ENCODE measurements around the gene BBS2. TPM values are rescaled to one million over a fixed set of nuclear protein-coding genes. Genes with fewer than 3 reads are reported as not detected.

BBS2 gene
- total RNA-seq, 2 experiments from 2014 or later: 16.1 to 17.6 TPM

DNA sequence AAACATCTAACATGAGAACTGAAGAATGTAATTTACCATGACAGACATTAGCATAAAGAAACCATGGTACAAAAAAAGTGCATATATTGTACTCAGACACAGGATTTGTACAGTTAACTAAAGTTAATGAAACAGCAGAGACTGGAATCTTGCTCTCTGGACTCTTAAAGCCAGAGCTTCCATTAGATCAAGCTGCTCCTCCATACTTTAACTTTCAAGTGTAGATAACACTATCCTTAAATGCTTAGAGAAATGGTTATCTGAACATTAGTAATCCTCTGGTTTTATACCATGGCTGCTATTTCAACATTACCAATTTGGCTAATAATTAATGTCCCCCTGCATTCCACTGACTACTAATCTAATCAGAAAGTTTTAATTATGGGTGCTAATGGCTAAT is 71.8 kb downstream of the BBS2 start:
- Mint-ChIP-seq H3K4me1 (ENCODE audit: low read depth) (peaks cover 40% of the 10 kb centered on the region), H3K27me3 (no peaks in the 10 kb centered on the region), H3K4me3 (peak overlapping the region; percentile 37), H3K9me3 (no peaks in the 10 kb centered on the region), H3K27ac (peak overlapping the region; percentile 85), H3K36me3 (ENCODE audit: low read depth) (peaks cover 44% of the 10 kb centered on the region)
- intact Hi-C loops (cut with micrococcal nuclease): no loop called here
- ChIA-PET POLR2A (interaction anchor here (1.2 kb wide), 1 partner anchor 498 kb away, joined by 3 read pairs; no protein-coding TSS in a partner anchor), CTCF (interaction anchor here (0.9 kb wide), 1 partner anchor 47 kb away, joined by 3 read pairs; no protein-coding TSS in a partner anchor)
- TF ChIP-seq, protein P1, sequence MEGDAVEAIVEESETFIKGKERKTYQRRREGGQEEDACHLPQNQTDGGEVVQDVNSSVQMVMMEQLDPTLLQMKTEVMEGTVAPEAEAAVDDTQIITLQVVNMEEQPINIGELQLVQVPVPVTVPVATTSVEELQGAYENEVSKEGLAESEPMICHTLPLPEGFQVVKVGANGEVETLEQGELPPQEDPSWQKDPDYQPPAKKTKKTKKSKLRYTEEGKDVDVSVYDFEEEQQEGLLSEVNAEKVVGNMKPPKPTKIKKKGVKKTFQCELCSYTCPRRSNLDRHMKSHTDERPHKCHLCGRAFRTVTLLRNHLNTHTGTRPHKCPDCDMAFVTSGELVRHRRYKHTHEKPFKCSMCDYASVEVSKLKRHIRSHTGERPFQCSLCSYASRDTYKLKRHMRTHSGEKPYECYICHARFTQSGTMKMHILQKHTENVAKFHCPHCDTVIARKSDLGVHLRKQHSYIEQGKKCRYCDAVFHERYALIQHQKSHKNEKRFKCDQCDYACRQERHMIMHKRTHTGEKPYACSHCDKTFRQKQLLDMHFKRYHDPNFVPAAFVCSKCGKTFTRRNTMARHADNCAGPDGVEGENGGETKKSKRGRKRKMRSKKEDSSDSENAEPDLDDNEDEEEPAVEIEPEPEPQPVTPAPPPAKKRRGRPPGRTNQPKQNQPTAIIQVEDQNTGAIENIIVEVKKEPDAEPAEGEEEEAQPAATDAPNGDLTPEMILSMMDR (IDR thresholded peaks at IDR 0.05): no peak
- DNase-seq: no peak
- ATAC-seq: no peak

DNA sequence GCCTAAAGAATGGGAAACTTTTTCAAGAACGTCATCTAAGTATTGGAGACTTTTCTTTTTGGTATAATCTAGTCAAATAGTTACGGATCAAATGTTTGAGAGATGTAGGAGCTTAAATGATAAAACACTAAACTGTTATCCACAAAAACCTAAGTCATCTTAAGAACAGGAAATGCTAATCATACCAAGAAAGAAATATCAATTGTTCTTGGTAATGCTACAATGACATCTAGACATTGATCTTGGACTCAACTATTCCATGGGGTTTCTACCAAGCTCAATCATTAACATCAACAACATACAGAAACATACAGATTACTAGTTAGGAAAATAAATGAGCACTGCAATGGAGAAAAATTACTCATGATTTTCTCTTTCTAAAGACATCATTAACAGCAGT is 72.5 kb downstream of the BBS2 start:
- ChIA-PET CTCF (interaction anchor here (0.9 kb wide), 1 partner anchor 46 kb away, joined by 3 read pairs; no protein-coding TSS in a partner anchor), POLR2A (interaction anchor here (1.2 kb wide), 1 partner anchor 498 kb away, joined by 3 read pairs; no protein-coding TSS in a partner anchor)
- H3K27ac Mint-ChIP-seq: peak overlapping the region; percentile 85
- intact Hi-C loops (cut with micrococcal nuclease): no loop called here
- no peaks in the 10 kb centered on the region for H3K9me3 Mint-ChIP-seq
- TF ChIP-seq, protein P1 (IDR thresholded peaks at IDR 0.05): no peak
- H3K4me3 Mint-ChIP-seq: no peak overlapping the region
- no peak for DNase-seq
- H3K4me1 Mint-ChIP-seq (ENCODE audit: low read depth): peaks cover 33% of the 10 kb centered on the region
- no peak for ATAC-seq
- peaks cover 44% of the 10 kb centered on the region for H3K36me3 Mint-ChIP-seq (ENCODE audit: low read depth)
- no peaks in the 10 kb centered on the region for H3K27me3 Mint-ChIP-seq

DNA sequence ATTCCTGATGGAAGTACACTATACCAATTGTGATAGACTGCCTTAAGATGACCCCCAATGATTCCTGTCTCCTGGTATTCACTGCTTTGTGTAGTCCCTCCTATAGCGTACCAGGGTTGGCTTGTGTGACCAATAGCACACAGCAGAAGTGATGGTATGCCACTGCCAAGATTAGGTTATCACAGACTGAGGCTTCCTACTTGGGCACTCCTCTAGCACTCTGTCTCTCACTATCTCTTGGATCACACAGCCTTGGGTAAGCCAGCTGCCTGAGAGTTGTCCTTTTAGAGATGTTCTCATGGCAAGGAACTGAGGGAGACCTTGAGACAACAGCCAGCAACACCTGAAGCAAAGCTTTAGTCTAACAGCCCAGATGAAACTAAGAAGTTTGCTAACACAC is 81.8 kb downstream of the BBS2 start:
- H3K36me3 Mint-ChIP-seq (ENCODE audit: low read depth): peaks cover 46% of the 10 kb centered on the region
- ChIA-PET CTCF (no interaction called here), POLR2A (interaction anchor here (1.0 to 1.3 kb wide), 3 partner anchors 11 to 59 kb away, joined by 3 to 5 read pairs (median 4); partner anchors contain the start of genes NUDT21 and OGFOD1)
- ATAC-seq: no peak
- no peaks in the 10 kb centered on the region for H3K27me3 Mint-ChIP-seq
- peaks cover 2% of the 10 kb centered on the region for H3K4me1 Mint-ChIP-seq (ENCODE audit: low read depth)
- TF ChIP-seq, protein P1 (IDR thresholded peaks at IDR 0.05): no peak
- H3K9me3 Mint-ChIP-seq: no peaks in the 10 kb centered on the region
- DNase-seq: no peak
- no peak overlapping the region for H3K27ac Mint-ChIP-seq
- intact Hi-C loops (cut with micrococcal nuclease): no loop called here
- no peak overlapping the region for H3K4me3 Mint-ChIP-seq

DNA sequence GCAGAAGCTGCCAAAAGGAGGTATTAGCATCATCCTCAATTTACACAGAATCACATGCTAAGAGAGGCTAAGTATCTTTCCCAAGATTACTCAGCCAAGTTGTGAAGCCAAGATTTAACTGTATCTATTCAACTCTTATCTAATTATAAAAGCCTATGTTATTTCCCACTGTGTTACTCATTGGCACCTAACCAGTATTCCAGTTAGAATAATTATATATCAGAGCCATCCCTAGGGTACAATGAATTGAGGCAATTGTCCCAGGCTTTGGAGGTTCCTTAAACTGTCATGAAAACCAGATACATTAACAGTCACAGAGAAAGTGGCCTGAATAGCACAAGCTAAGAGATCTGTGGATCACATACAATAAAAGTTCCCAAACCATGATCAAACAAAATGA is 83.6 kb downstream of the BBS2 start:
- ChIA-PET POLR2A (no interaction called here), CTCF (no interaction called here)
- Mint-ChIP-seq H3K36me3 (ENCODE audit: low read depth) (peaks cover 41% of the 10 kb centered on the region), H3K27me3 (no peaks in the 10 kb centered on the region), H3K4me1 (ENCODE audit: low read depth) (peaks cover 2% of the 10 kb centered on the region), H3K9me3 (no peaks in the 10 kb centered on the region), H3K4me3 (no peak overlapping the region), H3K27ac (peak overlapping the region; percentile 38)
- TF ChIP-seq, protein P1 (IDR thresholded peaks at IDR 0.05): no peak
- no peak for ATAC-seq
- no peak for DNase-seq
- intact Hi-C loops (cut with micrococcal nuclease): no loop called here

Other genes with a start within 250 kb of the BBS2 start
- 10 to 100 TPM; 35.9 to 41.6 TPM for gene AMFR, start 94.5 kb downstream of the BBS2 start, total RNA-seq
- 100 to 1,000 TPM; 296 to 306 TPM for gene NUDT21, start 68.7 kb downstream of the BBS2 start, total RNA-seq
- 10 to 100 TPM; 51.0 to 59.2 TPM for gene OGFOD1, start 68.5 kb downstream of the BBS2 start, total RNA-seq
- not detected for gene MT4, start 45.0 kb upstream of the BBS2 start, total RNA-seq
- gene MT3, start 69.5 kb upstream of the BBS2 start, total RNA-seq: 10 to 100 TPM; 30.7 to 33.6 TPM
- gene MT2A, start 88.6 kb upstream of the BBS2 start, total RNA-seq: 100 to 1,000 TPM; 141 to 144 TPM
- gene MT1E, start 105.8 kb upstream of the BBS2 start, total RNA-seq: 10 to 100 TPM; 22.1 to 23.3 TPM
- not detected for gene MT1M, start 112.6 kb upstream of the BBS2 start, total RNA-seq
- gene MT1A, start 118.6 kb upstream of the BBS2 start, total RNA-seq: not detected
- gene MT1B, start 131.9 kb upstream of the BBS2 start, total RNA-seq: not detected
- gene MT1F, start 137.9 kb upstream of the BBS2 start, total RNA-seq: 1 to 10 TPM; 7.7 to 9.0 TPM
- 10 to 100 TPM; 35.9 to 39.0 TPM for gene MT1G, start 148.0 kb upstream of the BBS2 start, total RNA-seq
- 1 to 10 TPM; 2.3 to 2.7 TPM for gene MT1H, start 149.8 kb upstream of the BBS2 start, total RNA-seq
- gene MT1X, start 162.4 kb upstream of the BBS2 start, total RNA-seq: 10 to 100 TPM; 52.5 to 54.2 TPM
- gene NUP93, start 210.1 kb upstream of the BBS2 start, total RNA-seq: 100 to 1,000 TPM; 171 to 191 TPM